ENCODE data around the gene SLC4A1AP. TPM values are rescaled to one million over a fixed set of nuclear protein-coding genes. Genes with fewer than 3 reads are reported as not detected.

Gene SLC4A1AP
- total RNA-seq, 1 experiment from 2014 or later: 27.8 TPM

GRCh38 chr2:27703638-27704341 lies 40.1 kb downstream of the SLC4A1AP start:
- BruUV-seq (replicated peaks): no TSS peak
- intact Hi-C loops (cut with micrococcal nuclease; ENCODE audit: unreplicated experiment): loop anchor here (1.0 to 2.0 kb wide), 2 partner anchors 693 to 749 kb away; no protein-coding TSS in a partner anchor
- H3K27ac Mint-ChIP-seq (ENCODE audit: unreplicated experiment): peak overlapping the region; percentile 37

GRCh38 chr2:27704342-27704876 lies 40.7 kb downstream of the SLC4A1AP start:
- BruUV-seq (replicated peaks): no TSS peak
- H3K27ac Mint-ChIP-seq (ENCODE audit: unreplicated experiment): peak overlapping the region; percentile 96
- intact Hi-C loops (cut with micrococcal nuclease; ENCODE audit: unreplicated experiment): no loop called here

More at GRCh38 chr2:27703638-27704341, 40.1 kb downstream of the SLC4A1AP start:
- CTCF ChIA-PET: interaction anchor here (0.5 to 1.8 kb wide), 10 partner anchors 14 to 749 kb away, joined by 3 to 27 read pairs (median 4); no protein-coding TSS in a partner anchor
- Mint-ChIP-seq H3K27me3 (ENCODE audit: unreplicated experiment) (no peaks in the 10 kb centered on the region), H3K4me1 (ENCODE audit: low read depth, unreplicated experiment) (peaks cover 31% of the 10 kb centered on the region), H3K4me3 (ENCODE audit: low read depth, unreplicated experiment) (no peak overlapping the region), H3K9me3 (ENCODE audit: low read depth, unreplicated experiment) (no peaks in the 10 kb centered on the region), H3K36me3 (ENCODE audit: insufficient read depth, unreplicated experiment) (peaks cover 5% of the 10 kb centered on the region)
- peak; percentile 84 for TF ChIP-seq CTCF (IDR thresholded peaks at IDR 0.05; ENCODE audit: unreplicated experiment)
- peak; percentile 90 for DNase-seq

DNA sequence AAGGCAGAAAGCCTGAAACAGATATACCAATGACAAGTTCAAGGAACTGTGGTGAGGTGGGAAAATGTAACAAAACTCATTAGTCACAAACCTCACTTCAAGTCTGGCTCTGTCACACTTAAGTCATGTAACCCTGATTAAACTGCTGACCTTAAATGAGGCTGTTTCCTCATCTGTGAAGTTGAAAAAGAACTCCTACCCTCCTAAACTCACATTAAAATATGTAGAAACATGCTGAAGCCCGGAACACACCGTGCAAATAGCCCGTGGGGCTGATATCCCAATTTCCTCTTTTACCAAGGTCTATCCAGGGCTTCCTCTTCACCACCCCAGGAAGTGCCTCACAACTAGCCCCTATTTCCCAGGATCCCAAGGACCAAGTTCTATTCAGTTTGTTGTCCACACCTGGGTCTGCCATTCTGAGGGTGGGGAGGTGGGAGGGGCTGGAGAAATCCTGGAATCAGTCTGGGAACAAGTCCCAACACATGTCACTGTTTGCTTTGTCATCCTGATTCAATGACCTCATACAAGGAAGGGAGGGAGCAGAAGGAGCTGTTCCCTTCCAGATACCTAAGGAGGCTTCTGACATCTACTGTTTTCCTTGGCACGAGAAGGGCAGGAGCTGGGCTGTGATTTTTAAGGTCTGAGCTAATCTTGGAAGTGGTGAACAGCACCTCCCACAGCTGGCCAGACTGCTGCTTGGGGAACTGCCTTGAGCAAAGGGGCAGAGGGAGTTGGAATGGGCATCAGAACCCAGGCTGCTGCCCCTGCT lies 42.3 kb downstream of the SLC4A1AP start:
- H3K27ac Mint-ChIP-seq (ENCODE audit: unreplicated experiment): peak overlapping the region; percentile 96

More at GRCh38 chr2:27704342-27704876, 40.7 kb downstream of the SLC4A1AP start:
- CTCF ChIA-PET: interaction anchor here (1.0 to 1.8 kb wide), 8 partner anchors 15 to 748 kb away, joined by 3 to 27 read pairs (median 4); no protein-coding TSS in a partner anchor
- Mint-ChIP-seq H3K4me3 (ENCODE audit: low read depth, unreplicated experiment) (no peak overlapping the region), H3K27me3 (ENCODE audit: unreplicated experiment) (no peaks in the 10 kb centered on the region), H3K4me1 (ENCODE audit: low read depth, unreplicated experiment) (peaks cover 31% of the 10 kb centered on the region), H3K9me3 (ENCODE audit: low read depth, unreplicated experiment) (no peaks in the 10 kb centered on the region), H3K36me3 (ENCODE audit: insufficient read depth, unreplicated experiment) (peaks cover 5% of the 10 kb centered on the region)
- DNase-seq: no peak
- TF ChIP-seq CTCF (IDR thresholded peaks at IDR 0.05; ENCODE audit: unreplicated experiment): no peak

More for the DNA sequence above, 42.3 kb downstream of the SLC4A1AP start:
- Mint-ChIP-seq H3K9me3 (ENCODE audit: low read depth, unreplicated experiment) (no peaks in the 10 kb centered on the region), H3K4me1 (ENCODE audit: low read depth, unreplicated experiment) (peaks cover 31% of the 10 kb centered on the region), H3K36me3 (ENCODE audit: insufficient read depth, unreplicated experiment) (peaks cover 5% of the 10 kb centered on the region), H3K27me3 (ENCODE audit: unreplicated experiment) (no peaks in the 10 kb centered on the region), H3K4me3 (ENCODE audit: low read depth, unreplicated experiment) (no peak overlapping the region)
- peak; percentile 65 for DNase-seq
- no peak for TF ChIP-seq CTCF (IDR thresholded peaks at IDR 0.05; ENCODE audit: unreplicated experiment)
- BruUV-seq (replicated peaks): TSS peak; percentile 97
- CTCF ChIA-PET: interaction anchor here (0.6 to 2.1 kb wide), 13 partner anchors 11 to 746 kb away, joined by 3 to 18 read pairs (median 4); no protein-coding TSS in a partner anchor
- intact Hi-C loops (cut with micrococcal nuclease; ENCODE audit: unreplicated experiment): loop anchor here (1.0 kb wide), 1 partner anchor 47 kb away; no protein-coding TSS in a partner anchor

Measured in Calu3 (cell line).